ENCODE measurements around the gene CLDN14. TPM values are rescaled to one million over a fixed set of nuclear protein-coding genes. Genes with fewer than 3 reads are reported as not detected.
A peak's percentile ranks its signal among the peaks of the same experiment; 100 is the strongest.

The CLDN14 gene
- total and polyA plus RNA-seq, 4 experiments from 2014 or later, result not detected

DNA sequence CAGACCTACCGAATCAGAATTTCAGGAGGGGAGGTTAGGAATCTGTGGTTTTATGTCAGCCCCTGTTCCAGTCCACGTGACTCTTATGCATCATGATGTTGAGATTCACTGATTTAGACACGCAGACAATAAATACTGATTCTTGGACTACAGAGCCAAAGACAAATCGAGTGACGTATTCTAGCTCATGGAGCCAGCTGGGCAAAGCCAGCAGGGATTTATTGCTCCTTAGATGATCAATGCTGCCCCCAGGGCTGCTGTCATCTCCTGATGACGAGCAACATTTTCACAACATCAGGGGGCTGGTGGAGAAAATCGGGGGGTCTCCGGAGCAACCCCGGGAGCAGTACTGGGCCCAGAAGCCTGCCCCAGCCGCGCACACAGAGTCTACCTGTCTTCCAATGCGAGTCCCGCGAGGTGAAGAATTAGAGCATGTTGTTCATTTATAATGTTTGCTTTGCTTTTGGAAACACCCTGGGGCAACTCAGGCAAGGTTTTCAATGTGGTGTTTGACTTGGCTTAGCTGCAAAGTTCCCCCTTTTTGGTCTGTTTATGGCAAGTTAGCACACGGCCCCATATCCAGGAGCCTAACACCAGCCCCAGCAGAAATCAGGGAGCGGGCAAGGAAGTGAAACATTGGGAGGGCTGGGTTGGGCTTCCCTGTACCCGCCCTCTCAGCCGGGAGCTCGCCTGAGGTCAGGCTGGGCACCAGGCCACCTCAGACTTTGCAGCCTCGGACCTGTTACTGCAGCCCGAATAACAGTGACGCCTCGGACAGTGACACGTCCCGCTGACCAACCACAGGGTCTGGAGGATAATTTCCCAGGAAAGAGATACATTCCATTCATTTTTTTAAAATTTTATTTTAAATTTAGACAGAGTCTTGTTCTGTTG lies 19.9 kb upstream of the CLDN14 start:
- H3K4me3 ChIP-seq (ENCODE audit: low read length in 2 of 2), result no peak overlapping the region
- no peaks in the 10 kb centered on the region for H3K4me1 ChIP-seq (ENCODE audit: insufficient read depth, low read length)
- ChIA-PET CTCF (ENCODE audit: partially characterized antibody) (no interaction called here), POLR2A (ENCODE audit: partially characterized antibody) (no interaction called here)
- peaks cover 0 to 1% (median 0%) of the 10 kb centered on the region in 4 donors for H3K4me1 Mint-ChIP-seq
- no peak overlapping the region for H3K4me3 Mint-ChIP-seq
- intact Hi-C loops (cut with micrococcal nuclease), result no loop called here
- no peak overlapping the region for H3K27ac ChIP-seq (ENCODE audit: low read depth, low read length)
- H3K36me3 Mint-ChIP-seq, result no peaks in the 10 kb centered on the region
- H3K27me3 ChIP-seq (ENCODE audit: insufficient read depth, low read length), result peaks cover 3% of the 10 kb centered on the region
- H3K27ac Mint-ChIP-seq, result no peak overlapping the region
- no peaks in the 10 kb centered on the region for H3K9me3 ChIP-seq (ENCODE audit: control insufficient read depth in 1 of 2, low read length in 2 of 2)
- peaks cover 0 to 7% (median 0%) of the 10 kb centered on the region in 8 donors for H3K9me3 Mint-ChIP-seq
- H3K27me3 Mint-ChIP-seq, result peaks cover 2 to 6% of the 10 kb centered on the region in 2 donors
- DNase-seq, result no peak
- H3K36me3 ChIP-seq (ENCODE audit: insufficient read depth, low read length), result no peaks in the 10 kb centered on the region

DNA sequence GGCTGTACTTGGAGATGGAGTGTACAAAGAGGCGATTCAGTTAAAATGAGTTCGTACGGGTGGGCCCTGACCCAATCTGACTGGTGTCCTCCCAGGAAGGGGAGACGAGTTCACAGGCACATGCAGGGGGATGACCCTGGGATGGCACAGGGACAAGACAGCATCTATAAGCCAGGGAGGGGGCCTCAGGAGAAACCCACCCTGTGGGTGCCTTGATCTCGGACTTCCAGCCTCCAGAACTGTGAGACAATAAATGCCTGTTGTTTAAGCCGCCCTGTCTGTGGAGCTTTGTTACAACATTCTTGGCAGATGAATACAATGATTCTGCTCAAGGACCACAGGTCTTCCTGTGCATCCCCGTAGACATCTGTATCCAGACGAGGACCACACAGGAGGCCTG lies 14.6 kb upstream of the CLDN14 start:
- H3K36me3 ChIP-seq (ENCODE audit: insufficient read depth, low read length), result no peaks in the 10 kb centered on the region
- Mint-ChIP-seq H3K4me3 (no peak overlapping the region), H3K27me3 (peaks cover 0 to 3% of the 10 kb centered on the region in 2 donors), H3K4me1 (peaks cover 0 to 1% (median 0%) of the 10 kb centered on the region in 4 donors), H3K36me3 (no peaks in the 10 kb centered on the region), H3K9me3 (peaks cover 0 to 7% (median 0%) of the 10 kb centered on the region in 8 donors), H3K27ac (peak overlapping the region in 1 of 7 donors; percentile 46)
- H3K9me3 ChIP-seq (ENCODE audit: control insufficient read depth in 1 of 2, low read length in 2 of 2), result no peaks in the 10 kb centered on the region
- H3K27me3 ChIP-seq (ENCODE audit: insufficient read depth, low read length), result no peaks in the 10 kb centered on the region
- no peaks in the 10 kb centered on the region for H3K4me1 ChIP-seq (ENCODE audit: insufficient read depth, low read length)
- intact Hi-C loops (cut with micrococcal nuclease), result no loop called here
- ChIA-PET POLR2A (ENCODE audit: partially characterized antibody) (no interaction called here), CTCF (ENCODE audit: partially characterized antibody) (no interaction called here)
- no peak for DNase-seq
- no peak overlapping the region for H3K27ac ChIP-seq (ENCODE audit: low read depth, low read length)
- H3K4me3 ChIP-seq (ENCODE audit: low read length in 2 of 2), result no peak overlapping the region

DNA sequence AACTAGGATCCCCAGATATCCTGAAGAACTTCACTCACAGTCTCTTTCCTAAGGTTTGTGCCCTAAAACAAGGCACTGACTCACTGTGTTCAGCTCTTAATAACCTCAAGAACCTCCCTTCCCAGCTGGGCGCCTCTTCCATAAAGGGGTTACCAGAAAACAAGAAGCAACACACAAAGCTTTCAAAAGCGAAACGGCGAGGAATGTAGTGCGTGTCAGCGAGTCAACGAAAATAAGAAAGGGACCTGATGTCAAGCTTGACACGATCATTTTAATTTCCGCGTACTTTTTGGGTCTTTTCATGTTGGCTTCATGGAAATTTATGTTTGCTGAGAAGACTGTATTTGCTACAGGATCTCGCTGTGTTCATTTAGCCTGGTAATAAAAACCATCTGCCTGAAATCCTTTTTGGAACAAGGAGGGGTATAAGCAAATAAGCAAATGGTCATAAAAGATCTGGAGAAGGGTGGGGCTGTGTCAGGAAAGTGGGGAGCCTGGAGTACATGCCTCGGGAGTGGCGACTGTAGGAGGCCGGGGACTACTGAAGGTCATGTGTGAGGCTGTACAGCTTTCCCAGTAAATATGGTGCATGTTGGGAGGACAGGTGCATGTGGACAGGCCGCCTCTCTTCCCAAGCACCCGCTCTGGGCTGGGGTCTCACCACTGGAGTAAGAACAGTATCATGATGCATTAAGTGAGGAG lies 11.4 kb upstream of the CLDN14 start:
- DNase-seq, result no peak
- H3K4me1 Mint-ChIP-seq, result peaks cover 0 to 1% (median 0%) of the 10 kb centered on the region in 4 donors
- Histone ChIP-seq H3K4me1 (ENCODE audit: insufficient read depth, low read length) (no peaks in the 10 kb centered on the region), H3K4me3 (ENCODE audit: low read length in 2 of 2) (no peak overlapping the region), H3K9me3 (ENCODE audit: control insufficient read depth in 1 of 2, low read length in 2 of 2) (no peaks in the 10 kb centered on the region), H3K27ac (ENCODE audit: low read depth, low read length) (no peak overlapping the region), H3K36me3 (ENCODE audit: insufficient read depth, low read length) (no peaks in the 10 kb centered on the region), H3K27me3 (ENCODE audit: insufficient read depth, low read length) (no peaks in the 10 kb centered on the region)
- no peak overlapping the region for H3K4me3 Mint-ChIP-seq
- peaks cover 0 to 3% of the 10 kb centered on the region in 2 donors for H3K27me3 Mint-ChIP-seq
- intact Hi-C loops (cut with micrococcal nuclease), result no loop called here
- ChIA-PET CTCF (ENCODE audit: partially characterized antibody) (no interaction called here), POLR2A (ENCODE audit: partially characterized antibody) (no interaction called here)
- peaks cover 0 to 4% (median 0%) of the 10 kb centered on the region in 8 donors for H3K9me3 Mint-ChIP-seq
- no peaks in the 10 kb centered on the region for H3K36me3 Mint-ChIP-seq
- H3K27ac Mint-ChIP-seq, result no peak overlapping the region

DNA sequence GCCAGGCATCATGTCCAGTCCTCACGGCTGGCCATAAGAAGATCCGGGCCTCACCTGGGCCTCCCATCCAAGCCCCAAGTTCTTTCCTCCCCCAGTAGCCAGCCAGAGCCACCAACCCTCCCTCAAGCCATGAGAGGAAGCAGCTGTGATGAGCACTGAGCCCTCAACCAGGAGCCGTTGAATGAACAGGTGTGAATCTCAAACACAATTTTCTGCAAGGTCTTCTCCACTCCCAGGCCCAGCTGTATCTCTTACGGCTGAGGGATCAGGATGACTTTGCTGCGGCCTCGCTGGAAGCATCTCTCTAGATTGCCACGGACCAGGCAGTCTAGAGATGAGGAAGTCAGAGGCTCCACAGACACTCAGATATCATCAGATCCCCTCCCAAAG lies 9.8 kb upstream of the CLDN14 start:
- Mint-ChIP-seq H3K4me1 (no peaks in the 10 kb centered on the region), H3K27ac (peak overlapping the region in 1 of 7 donors; percentile 14), H3K27me3 (peaks cover 0 to 3% of the 10 kb centered on the region in 2 donors), H3K36me3 (no peaks in the 10 kb centered on the region), H3K9me3 (no peaks in the 10 kb centered on the region), H3K4me3 (no peak overlapping the region)
- Histone ChIP-seq H3K4me3 (ENCODE audit: low read length in 2 of 2) (no peak overlapping the region), H3K27ac (ENCODE audit: low read depth, low read length) (no peak overlapping the region), H3K9me3 (ENCODE audit: control insufficient read depth in 1 of 2, low read length in 2 of 2) (no peaks in the 10 kb centered on the region), H3K4me1 (ENCODE audit: insufficient read depth, low read length) (no peaks in the 10 kb centered on the region), H3K27me3 (ENCODE audit: insufficient read depth, low read length) (no peaks in the 10 kb centered on the region), H3K36me3 (ENCODE audit: insufficient read depth, low read length) (no peaks in the 10 kb centered on the region)
- POLR2A ChIA-PET (ENCODE audit: partially characterized antibody), result no interaction called here
- intact Hi-C loops (cut with micrococcal nuclease), result no loop called here
- CTCF ChIA-PET (ENCODE audit: partially characterized antibody), result no interaction called here
- DNase-seq, result no peak

DNA sequence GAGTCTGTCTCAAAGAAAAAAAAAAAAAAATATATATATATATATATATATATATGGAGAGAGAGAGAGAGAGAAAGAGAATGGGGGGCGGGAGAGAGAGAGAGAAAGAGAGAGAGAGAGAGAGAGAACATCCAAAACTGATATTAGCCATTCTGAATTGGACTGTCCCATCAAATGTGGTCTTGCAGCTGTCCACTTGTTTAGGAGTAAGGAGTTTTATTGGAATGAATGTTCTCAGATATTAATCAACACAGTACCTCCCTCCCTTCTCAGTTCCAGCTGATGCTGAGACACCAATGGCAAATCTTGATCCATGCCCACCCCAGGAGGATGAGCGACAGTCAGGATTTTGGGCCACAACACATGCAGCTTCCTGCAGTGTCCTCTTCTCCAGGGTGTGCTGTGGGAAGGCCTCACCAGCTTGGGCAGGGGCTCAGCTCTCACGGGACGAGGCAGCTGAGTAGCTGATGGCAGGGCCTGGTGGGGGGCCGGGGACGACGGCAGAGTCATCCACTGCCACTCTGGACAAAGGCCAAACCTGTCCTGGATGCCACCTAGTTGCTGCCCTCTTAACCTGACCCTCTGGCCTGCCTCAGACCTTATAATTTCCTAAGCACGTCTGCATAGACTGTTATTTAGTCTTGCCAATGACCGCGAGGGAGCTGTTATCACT lies 9.3 kb upstream of the CLDN14 start:
- Histone ChIP-seq H3K4me1 (ENCODE audit: insufficient read depth, low read length) (no peaks in the 10 kb centered on the region), H3K4me3 (ENCODE audit: low read length in 2 of 2) (no peak overlapping the region), H3K27ac (ENCODE audit: low read depth, low read length) (no peak overlapping the region), H3K27me3 (ENCODE audit: insufficient read depth, low read length) (no peaks in the 10 kb centered on the region), H3K9me3 (ENCODE audit: control insufficient read depth in 1 of 2, low read length in 2 of 2) (no peaks in the 10 kb centered on the region), H3K36me3 (ENCODE audit: insufficient read depth, low read length) (no peaks in the 10 kb centered on the region)
- peak overlapping the region in 1 of 7 donors; percentile 14 for H3K27ac Mint-ChIP-seq
- no peaks in the 10 kb centered on the region for H3K9me3 Mint-ChIP-seq
- no peaks in the 10 kb centered on the region for H3K36me3 Mint-ChIP-seq
- H3K4me3 Mint-ChIP-seq, result no peak overlapping the region
- intact Hi-C loops (cut with micrococcal nuclease), result no loop called here
- ChIA-PET CTCF (ENCODE audit: partially characterized antibody) (no interaction called here), POLR2A (ENCODE audit: partially characterized antibody) (no interaction called here)
- no peaks in the 10 kb centered on the region for H3K4me1 Mint-ChIP-seq
- H3K27me3 Mint-ChIP-seq, result peaks cover 0 to 5% of the 10 kb centered on the region in 2 donors
- DNase-seq, result no peak

- H3K4me3 ChIP-seq (ENCODE audit: low read length in 2 of 2), result no peak overlapping the region
- H3K9me3 ChIP-seq (ENCODE audit: control insufficient read depth in 1 of 2, low read length in 2 of 2), result no peaks in the 10 kb centered on the region
- Mint-ChIP-seq H3K27me3 (peaks cover 0 to 9% of the 10 kb centered on the region in 2 donors), H3K4me1 (no peaks in the 10 kb centered on the region), H3K27ac (no peak overlapping the region), H3K4me3 (peak overlapping the region in 1 of 8 donors; percentile 24), H3K36me3 (no peaks in the 10 kb centered on the region), H3K9me3 (no peaks in the 10 kb centered on the region)
- intact Hi-C loops (cut with micrococcal nuclease), result no loop called here
- no peaks in the 10 kb centered on the region for H3K36me3 ChIP-seq (ENCODE audit: insufficient read depth, low read length)
- CTCF ChIA-PET (ENCODE audit: partially characterized antibody), result no interaction called here
- no peak overlapping the region for H3K27ac ChIP-seq (ENCODE audit: low read depth, low read length)
- DNase-seq, result no peak
- peaks cover 4% of the 10 kb centered on the region for H3K27me3 ChIP-seq (ENCODE audit: insufficient read depth, low read length)
- POLR2A ChIA-PET (ENCODE audit: partially characterized antibody), result no interaction called here
- H3K4me1 ChIP-seq (ENCODE audit: insufficient read depth, low read length), result no peaks in the 10 kb centered on the region
Measured at GRCh38 chr21:36487641-36488307, 7.9 kb upstream of the CLDN14 start.

- intact Hi-C loops (cut with micrococcal nuclease), result no loop called here
- no peak overlapping the region for H3K27ac ChIP-seq (ENCODE audit: low read depth, low read length)
- no peaks in the 10 kb centered on the region for H3K4me1 ChIP-seq (ENCODE audit: insufficient read depth, low read length)
- peaks cover 0 to 9% of the 10 kb centered on the region in 2 donors for H3K27me3 Mint-ChIP-seq
- no peak overlapping the region for H3K4me3 Mint-ChIP-seq
- H3K27me3 ChIP-seq (ENCODE audit: insufficient read depth, low read length), result peaks cover 4% of the 10 kb centered on the region
- no peaks in the 10 kb centered on the region for H3K9me3 Mint-ChIP-seq
- ChIA-PET POLR2A (ENCODE audit: partially characterized antibody) (no interaction called here), CTCF (ENCODE audit: partially characterized antibody) (no interaction called here)
- H3K36me3 Mint-ChIP-seq, result no peaks in the 10 kb centered on the region
- H3K36me3 ChIP-seq (ENCODE audit: insufficient read depth, low read length), result no peaks in the 10 kb centered on the region
- no peak overlapping the region for H3K4me3 ChIP-seq (ENCODE audit: low read length in 2 of 2)
- H3K4me1 Mint-ChIP-seq, result no peaks in the 10 kb centered on the region
- no peak for DNase-seq
- H3K9me3 ChIP-seq (ENCODE audit: control insufficient read depth in 1 of 2, low read length in 2 of 2), result no peaks in the 10 kb centered on the region
- no peak overlapping the region for H3K27ac Mint-ChIP-seq
Measured at GRCh38 chr21:36486246-36486645, 6.3 kb upstream of the CLDN14 start.
